HG03460 (cell line): ENCODE data around the gene AFF1.

Experiments
- ATAC-seq: cut with Tn5 transposase; IDR thresholded peaks from one replicate; pipeline ENCODE4 v1.9.1; 2021; ENCODE audit not compliant: unreplicated experiment

AFF1 gene

DNA sequence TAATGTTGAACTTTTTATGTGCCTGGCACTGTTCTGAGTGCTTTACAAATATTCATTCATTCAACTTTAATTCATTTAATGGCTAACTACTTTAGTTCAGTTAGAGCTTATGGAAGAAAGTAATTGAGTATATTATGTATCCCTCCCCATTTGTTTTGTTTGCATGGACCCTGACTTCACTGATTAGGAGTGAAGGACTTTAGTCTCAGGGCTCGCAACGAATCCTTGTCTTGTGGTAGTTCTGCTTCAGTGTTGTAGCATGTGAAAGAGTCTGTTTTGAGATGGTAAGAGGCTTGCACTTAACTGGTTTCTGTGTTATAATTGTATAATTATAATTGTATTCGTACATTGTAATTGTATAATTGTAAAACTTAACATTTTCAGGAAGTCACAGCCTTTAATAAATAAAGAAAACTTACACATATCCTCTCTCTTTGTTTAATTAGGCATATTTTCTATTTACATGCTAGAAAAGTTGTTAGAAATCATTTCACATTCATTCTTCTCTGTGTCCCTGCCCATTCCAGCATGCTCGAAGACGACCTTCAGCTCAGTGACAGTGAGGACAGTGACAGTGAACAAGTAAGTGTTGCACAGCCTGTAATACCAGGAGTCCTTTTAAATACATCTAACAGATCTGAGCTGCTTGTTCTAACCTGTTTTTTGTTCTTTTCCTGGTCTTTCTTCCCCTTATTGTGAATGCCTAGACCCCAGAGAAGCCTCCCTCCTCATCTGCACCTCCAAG is 170.5 kb downstream of the AFF1 start:
- no peak for ATAC-seq

DNA sequence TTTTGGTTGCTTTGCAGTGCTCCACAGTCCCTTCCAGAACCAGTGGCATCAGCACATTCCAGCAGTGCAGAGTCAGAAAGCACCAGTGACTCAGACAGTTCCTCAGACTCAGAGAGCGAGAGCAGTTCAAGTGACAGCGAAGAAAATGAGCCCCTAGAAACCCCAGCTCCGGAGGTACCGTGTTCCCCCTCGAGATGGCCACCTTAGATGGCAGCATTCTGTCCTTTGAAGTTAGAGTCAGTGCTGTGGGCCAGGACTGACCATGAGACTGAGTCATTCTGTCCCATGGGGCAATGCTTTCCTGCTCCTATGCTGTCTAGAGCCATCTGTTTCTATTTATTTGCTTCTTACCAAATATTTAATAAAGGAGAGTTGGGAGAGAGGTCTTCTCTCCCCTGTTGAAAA is 173.3 kb downstream of the AFF1 start:
- ATAC-seq = no peak

DNA sequence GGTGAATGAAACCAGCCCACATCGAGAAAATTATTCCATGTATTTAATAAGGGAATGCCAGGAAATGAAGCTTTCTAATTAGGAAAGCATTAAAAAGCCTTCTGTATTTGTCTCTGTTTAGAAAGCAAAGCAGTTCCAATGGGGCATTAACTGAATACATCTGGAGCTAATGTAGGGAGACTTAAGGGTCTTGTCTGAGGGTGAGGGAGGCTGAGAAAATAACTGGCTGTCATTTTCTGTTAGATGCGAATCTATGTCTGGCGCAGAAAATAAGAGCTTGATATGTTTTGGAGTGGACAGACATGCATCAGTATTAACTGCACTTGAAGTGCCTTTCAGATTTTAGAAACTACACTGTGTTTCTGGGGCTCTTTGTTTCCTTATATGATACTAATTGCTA is 174.3 kb downstream of the AFF1 start:
- ATAC-seq = no peak

DNA sequence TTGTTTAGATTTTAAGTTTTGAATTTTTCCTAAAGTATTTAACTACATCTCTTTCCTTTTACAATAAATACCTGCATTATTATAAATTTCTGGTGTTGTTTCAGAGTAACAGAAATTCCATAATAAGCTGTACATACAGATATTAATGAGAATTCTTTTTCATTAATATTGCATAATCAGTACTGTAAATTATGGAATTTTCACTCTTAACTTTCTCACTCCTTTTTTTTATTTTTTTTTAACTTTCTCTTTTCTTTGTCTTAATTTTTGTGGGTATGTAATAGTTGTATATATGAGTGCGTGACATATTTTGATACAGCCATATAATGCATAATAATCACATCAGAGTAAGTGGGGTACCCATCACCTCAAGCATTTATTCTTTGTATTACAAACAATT is 175.1 kb downstream of the AFF1 start:
- ATAC-seq = no peak

DNA sequence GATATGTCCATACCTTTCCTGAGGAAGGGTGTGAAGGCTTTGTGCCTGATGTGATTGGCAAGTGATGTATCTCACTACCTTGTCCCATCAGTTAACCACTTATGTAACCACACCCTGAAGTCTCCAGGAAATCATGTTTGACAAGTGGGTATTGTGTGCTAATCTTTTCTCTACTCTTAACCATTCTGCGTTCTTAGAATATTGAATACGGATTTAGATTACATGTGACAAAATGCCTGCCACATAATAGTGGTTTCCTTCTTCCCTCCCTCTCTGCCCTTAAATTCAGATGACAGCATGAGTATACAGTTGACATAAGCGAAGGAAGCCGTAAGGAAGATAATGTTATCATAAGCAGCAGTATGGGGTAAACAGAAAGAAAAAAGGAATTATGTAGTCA is 177.3 kb downstream of the AFF1 start:
- no peak for ATAC-seq

DNA sequence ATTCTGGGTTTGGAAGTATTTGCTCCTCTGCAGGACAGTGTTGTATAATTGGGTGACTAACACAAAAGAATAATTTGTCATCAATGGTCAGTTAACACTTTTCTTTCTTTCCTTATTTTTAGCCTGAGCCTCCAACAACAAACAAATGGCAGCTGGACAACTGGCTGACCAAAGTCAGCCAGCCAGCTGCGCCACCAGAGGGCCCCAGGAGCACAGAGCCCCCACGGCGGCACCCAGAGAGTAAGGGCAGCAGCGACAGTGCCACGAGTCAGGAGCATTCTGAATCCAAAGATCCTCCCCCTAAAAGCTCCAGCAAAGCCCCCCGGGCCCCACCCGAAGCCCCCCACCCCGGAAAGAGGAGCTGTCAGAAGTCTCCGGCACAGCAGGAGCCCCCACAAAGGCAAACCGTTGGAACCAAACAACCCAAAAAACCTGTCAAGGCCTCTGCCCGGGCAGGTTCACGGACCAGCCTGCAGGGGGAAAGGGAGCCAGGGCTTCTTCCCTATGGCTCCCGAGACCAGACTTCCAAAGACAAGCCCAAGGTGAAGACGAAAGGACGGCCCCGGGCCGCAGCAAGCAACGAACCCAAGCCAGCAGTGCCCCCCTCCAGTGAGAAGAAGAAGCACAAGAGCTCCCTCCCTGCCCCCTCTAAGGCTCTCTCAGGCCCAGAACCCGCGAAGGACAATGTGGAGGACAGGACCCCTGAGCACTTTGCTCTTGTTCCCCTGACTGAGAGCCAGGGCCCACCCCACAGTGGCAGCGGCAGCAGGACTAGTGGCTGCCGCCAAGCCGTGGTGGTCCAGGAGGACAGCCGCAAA is 179.6 kb downstream of the AFF1 start:
- ATAC-seq = no peak

DNA sequence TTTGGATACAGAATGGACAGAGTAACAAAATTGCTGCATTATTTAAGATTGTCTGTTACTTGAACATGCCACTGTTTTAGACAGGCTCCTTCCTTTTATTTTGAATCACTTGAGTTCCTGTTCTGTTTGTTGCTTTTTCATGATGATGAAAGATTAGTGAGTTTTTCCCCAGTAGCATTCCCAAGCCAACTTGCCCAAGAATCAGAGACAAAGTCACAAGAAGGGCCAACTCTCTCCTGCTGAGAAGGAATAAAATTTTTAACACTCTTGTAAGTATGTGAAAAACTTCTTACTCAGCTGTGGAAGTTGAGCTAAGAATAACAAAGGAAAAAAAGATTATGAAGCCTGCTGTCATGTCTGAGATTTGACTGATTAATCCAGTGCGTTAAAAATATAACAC is 181.4 kb downstream of the AFF1 start:
- ATAC-seq = no peak

DNA sequence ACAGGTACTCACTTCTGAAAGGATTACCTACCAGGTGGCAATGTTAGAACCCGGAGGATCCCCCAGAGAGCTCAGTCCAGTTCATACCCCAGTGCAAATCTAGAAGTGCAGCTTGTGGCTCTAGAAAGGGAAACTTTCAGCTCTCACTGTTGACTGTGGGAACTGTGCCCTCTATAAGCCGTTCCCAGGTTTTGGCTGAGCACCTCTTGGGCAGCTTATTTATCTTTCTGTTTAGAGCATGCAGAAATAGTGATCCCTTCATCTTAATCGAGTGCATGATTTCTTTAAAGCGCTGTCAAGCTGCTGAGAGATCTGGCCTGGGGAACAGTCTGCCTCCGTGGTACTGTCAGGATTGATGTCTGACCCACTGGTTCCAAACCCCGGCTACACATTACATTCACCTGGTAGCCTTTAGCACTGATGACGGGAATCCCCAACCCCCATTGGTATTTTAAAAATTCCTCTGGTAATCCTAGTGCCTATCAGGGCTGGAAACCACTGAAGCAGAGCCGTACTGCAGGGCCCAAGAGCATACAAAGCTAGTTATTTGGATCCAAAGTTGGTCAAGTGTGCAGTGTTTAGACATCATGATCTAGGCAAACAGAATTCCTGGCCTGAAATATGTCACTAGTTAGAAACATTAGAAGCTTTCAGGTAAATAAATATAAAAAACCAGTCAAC is 182.4 kb downstream of the AFF1 start:
- no peak for ATAC-seq

DNA sequence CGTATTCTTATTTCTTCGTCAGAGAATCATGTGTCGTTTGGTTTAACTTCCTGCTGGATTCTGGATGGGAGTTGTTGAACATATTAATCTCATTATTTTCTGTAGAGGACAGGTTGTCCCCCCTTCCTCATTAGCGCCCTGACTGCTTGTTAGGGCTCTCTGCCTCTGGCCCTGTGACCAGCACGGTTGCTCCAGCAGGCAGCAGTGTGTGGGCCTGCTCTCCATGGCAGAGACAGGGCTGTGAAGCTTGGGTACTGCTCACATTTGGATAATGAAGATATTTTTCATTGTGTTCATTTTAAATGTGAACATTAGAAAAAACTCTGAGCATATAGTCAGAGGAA is 182.9 kb downstream of the AFF1 start:
- ATAC-seq = no peak

DNA sequence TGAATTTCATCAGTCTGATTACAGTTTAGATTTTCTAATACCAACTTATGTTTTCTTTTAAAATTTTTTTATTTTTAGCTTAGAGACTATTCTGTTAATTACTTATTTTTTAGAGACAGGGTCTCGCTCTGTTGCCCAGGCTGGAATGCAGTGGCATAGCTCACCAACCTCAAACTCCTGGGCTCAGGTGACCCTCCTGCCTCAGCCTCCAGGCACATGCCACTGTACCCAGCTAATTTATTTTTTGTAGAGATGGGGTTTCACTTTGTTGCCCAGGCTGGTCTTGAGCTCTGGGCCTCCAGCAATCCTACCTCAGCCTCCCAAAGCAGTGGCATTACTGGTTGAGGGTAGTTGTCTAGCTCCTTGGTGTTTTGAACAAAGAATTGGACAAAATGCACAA is 183.6 kb downstream of the AFF1 start:
- no peak for ATAC-seq

DNA sequence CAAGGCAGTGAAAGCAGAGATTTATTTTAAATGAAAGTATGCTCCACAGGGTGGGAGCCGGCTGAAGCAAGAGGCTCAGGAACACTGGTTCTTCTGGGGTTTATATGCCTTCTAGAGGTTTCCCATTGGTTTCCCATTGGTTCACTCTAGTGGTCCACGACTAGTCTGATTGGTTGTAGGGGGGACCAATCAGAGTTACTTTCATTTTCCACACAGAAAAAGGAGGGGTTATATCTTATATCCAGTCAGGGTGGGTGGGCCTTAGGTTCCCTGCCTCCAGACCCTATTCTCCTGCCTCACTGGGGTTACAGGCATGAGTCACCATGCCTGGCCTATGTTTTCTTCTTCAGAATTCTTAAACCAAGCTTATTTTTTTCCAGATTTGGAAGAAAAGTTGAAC is 184.0 kb downstream of the AFF1 start:
- ATAC-seq = no peak

DNA sequence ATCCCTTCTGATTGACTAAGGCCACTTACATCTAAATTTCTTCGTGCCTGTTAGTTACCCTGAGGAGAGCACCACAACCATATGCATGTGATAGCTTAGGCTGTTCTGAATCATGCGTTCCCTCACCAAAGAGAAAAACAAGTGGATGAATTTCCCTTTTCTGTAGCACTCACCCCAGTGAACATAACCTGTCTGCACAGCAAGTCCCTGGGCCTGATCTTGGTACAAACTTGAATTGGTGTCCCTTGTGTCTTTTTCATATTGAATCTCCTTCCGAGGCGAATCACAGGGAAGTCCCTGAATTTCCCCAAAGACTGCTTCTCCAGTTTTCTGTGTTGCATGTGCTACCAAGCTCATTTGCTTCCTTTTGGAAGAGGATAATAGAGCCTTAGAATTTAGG is 185.2 kb downstream of the AFF1 start:
- no peak for ATAC-seq

DNA sequence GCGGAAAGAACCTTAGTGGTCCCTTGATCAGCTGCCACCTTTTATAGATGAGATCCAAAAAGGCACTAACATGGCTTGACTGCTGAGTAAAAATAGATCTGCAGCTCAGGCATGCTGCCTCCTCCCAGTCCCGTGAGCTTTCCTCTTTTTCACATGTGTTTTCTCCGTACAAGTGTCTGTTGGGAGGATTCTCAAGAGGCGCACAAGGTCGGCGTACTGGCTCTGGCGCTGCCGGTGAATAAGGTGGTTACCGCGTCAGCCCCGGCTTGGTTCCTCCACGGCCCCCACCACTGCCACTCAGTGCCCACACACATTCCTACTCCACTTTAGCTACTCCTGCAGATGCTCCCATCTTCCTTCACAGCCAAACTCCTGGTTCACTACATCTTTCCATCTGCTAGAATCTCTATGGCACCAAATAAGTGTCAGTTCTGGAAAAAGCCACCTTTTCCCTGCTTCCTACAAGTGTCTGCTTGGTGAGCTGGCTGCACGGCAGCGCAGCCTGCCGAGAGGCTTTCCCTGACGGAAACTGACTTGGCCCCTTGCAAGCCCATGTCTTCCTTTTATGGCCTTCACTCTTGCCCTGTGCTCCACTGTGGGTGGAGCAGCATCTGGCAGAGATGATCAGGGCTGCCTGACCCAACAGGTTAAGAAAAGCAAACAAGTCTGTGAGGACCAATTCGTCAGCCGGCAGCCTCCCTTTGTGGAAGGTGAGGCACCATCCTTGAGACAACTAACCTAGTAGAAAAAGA is 185.8 kb downstream of the AFF1 start:
- no peak for ATAC-seq

DNA sequence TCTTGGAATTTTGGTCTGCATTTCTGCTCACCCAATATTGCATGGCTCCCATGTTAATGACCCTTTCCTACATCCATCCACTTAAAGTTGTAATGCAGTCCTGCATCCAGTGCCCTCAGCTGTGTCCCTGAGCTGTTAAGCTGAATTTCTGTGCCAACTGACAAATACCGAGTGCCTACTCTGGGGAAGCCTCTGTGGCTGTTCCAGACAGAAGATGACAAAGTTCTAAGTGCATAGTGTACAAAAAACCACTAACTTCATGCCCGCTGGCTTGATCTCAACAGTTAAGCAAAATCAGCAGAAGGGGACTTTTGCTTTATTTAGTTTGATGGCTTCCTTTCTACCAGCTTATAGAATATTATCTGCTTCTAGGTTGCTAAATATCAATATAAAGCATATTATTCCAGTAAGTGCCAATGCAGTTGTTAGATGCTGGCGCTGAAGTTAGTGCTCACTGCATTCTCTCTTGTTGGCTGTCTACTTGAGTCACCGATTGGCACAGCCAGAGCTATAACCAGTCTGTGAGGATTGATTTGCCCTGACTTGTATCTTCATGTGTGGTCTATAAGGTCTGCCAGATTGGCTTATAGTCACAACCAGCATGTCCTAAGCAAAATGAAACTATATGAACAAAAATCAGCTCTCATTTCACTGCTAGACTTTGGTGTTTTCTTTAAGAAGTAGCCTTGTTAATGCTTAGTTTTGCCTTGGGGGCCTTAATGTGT is 186.7 kb downstream of the AFF1 start:
- no peak for ATAC-seq

DNA sequence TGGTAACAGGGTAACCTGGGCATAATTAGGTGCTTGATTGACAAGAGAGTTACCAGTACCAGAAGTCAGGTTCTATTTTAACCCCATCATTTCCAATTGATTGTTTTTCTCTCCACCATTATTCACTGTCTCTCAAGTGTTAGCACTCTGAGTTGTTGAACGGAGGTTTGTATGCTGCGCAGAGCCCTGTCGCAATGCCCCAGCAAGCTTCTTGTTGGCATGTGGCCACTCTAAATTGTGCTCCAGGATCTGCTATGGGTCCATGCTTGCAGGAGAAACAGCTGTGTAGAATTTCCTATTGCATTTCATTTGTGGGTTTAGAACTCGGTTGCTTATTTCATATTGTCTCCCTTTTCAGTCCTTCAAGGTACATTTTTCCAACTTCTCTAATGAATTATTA is 187.4 kb downstream of the AFF1 start:
- ATAC-seq = no peak

DNA sequence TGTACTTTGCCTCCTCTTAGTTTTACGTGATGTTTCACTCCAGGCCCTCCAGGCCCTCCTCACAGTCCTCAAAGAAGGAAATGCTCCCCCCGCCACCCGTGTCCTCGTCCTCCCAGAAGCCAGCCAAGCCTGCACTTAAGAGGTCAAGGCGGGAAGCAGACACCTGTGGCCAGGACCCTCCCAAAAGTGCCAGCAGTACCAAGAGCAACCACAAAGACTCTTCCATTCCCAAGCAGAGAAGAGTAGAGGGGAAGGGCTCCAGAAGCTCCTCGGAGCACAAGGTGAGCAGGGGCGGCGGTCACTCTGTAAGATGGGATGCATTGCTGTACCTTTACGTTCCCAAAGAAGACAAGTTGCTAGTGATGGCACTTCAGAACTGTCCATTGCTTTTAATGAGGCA is 191.2 kb downstream of the AFF1 start:
- ATAC-seq = no peak

DNA sequence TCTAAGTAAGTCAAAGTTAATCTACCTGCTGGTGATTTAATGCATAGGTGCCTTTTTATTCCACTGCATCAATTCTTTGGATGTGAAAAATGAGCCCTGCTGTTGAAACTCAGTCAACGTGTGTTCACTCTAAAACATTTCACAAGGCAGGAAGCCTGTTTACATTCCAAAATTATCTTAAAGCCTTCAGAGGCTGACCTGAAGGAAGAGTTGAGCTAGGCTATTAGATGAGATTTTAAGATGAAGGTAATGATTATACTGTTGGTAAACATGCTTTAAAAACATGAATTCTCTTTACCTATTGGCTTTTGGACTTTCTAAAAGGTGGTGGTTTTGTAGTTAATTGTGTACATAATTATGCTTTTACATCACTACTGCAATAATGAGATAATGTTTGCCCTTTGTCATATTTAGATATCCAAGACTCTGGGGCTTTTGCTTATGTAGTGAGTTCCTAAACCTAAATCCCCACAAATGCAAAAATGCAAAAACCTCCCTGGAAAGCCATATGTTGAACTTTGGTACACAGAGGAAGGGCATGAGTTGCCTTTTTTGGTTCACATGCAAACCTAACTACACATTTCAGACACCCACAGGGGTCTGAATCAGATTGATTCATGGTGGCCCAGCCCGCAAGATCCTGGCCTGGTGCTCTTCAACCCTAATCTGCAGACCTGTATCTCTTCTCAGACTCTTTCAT is 193.3 kb downstream of the AFF1 start:
- ATAC-seq = no peak

DNA sequence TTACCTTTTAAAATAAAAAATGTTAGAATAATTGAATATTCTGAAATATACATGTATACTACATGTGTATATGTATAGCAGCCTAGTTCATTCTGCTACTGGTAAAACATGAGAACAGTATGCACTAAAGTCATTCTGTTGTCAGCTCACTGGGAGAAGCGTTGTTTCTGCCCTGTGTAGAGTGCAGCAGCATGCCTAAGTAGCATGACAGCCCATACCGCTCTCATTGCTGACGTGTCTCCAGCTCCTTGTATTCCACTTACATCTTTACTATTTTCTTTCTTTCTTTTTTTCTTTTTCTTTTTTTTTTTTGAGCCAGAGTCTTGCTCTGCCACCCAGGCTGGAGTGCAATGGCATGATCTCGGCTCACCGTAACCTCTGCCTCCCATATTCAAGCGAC is 194.9 kb downstream of the AFF1 start:
- ATAC-seq = no peak

DNA sequence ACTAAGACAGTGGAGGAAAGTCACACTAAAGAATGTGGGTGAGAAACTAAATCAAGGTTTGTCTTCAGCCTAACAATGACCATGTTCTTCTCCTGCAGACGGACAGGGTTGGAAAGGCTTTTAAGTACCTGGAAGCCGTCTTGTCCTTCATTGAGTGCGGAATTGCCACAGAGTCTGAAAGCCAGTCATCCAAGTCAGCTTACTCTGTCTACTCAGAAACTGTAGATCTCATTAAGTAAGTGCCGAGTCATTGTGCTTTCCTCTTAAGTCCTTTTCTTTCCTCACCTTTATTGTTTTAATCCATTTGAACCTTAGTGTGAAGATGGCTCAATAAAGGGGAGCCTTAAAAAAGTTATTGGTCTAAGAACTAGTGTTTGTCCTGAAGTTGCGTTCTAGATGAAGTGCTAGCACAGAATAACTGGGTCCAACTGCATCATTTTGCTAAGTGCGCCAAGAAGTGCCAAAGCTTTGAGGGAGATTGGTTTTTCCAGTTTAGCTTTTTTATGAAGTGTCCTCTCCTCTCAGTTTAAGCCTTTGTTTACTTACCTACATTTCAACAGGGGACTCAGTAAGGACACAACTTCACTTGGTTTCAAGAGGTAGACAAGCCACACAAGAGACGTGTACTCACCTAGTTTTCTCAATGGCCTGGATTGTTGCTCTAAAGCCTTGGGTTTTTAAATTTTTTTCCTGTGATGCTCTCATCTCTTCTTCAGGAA is 196.3 kb downstream of the AFF1 start:
- ATAC-seq = no peak

DNA sequence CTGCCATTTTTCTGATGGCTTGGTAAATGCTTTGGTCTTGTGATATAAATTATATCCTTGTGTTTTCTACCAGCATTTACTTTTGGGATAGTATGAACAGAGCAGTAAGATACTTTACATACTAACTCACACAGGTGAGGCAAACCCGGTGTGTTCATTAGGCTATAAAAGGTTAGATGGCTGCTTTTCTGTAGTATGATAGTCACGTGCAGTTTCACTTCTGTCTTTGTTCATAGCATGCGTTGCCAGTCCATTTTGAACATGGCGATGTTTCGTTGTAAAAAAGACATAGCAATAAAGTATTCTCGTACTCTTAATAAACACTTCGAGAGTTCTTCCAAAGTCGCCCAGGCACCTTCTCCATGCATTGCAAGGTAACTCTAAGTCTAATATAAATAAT is 197.2 kb downstream of the AFF1 start:
- ATAC-seq = no peak
